ENCODE measurements around the gene PADI4.

DNA sequence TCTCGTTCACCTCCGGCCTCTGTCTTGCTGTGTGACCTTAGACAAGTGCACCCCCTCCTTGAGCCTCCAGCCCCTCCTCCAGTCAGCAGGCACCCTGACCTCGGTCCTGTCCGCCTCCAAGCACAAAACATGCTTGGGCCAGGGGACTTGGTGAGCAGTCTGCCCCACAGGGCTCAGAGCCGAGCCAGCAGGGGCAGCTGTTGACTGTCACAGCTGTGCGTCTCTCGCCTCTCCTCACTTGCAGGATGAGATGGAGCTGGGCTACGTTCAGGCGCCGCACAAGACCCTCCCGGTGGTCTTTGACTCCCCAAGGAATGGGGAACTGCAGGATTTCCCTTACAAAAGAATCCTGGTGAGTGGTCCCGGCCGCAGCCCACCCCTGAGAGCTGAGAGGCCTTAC is 34.9 kb upstream of the PADI4 start:
- TF ChIP-seq POLR2A (IDR thresholded peaks at IDR 0.05) (no peak), CTCF (IDR thresholded peaks at IDR 0.05) (no peak)
